ENCODE measurements around the gene CD300A.
"Not testable (repeated sequence)": the region's sequence is repeated elsewhere in the genome, so short reads cannot be mapped to it uniquely, and the experiment has no call there.

The CD300A gene

DNA sequence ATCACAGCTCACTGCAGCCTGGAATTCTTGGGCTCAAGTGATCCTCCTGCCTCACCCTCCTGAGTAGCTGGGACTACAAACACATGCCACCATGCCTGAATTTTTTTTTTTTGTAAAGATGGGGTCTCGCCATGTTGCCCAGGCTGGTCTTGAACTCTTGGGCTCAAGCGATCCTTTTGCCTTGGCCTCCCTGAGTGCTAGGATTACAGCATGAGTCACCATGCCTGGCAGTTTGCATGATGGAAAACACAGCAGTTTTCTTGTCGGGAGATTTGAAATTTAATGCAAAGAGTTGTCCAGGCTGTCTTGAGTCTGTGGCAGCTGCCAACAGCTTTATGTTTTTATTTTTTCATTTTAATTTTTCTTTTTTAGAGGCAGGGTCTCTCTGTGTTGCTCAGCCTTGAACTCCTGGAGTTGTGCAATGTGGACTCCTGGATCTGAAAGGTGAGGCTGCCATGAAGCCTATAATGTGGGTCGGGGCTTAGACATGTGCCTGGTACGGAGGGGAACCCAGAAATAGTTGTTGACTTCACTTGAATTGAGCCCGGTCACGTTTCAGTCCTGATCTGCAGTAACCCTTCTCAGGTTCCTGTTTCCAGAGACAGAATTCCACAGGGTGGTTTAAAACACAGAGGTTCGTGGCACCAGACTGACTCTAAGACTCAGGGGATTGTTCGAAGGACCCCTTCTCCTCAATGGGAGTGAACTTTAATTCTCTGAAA, 18.7 kb downstream of the CD300A start:
- FAIRE-seq, result no peak

GRCh38 chr17:74485841-74486240, 19.4 kb downstream of the CD300A start:
- no peak for FAIRE-seq

GRCh38 chr17:74488276-74488675, 21.8 kb downstream of the CD300A start:
- FAIRE-seq, result not testable (repeated sequence)

DNA sequence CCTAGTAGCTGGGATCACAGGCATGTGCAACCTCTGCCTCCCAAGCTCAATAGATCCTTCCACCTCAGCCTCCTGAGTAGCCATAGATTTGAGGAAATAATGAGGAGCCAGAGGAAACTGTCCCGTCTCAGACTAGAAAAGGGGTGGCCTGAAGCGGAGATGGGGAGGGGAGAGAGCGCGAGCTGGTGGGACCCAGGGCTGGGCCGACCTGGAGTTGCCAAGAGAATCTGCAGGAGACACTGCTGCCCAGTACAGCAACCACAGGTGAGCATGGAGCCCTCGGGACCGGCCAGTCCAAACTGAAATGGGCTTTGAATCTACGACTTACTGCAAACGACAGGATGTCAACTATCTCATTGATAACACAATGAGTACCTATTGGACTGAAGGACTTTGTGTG, 24.3 kb downstream of the CD300A start:
- FAIRE-seq, result no peak

DNA sequence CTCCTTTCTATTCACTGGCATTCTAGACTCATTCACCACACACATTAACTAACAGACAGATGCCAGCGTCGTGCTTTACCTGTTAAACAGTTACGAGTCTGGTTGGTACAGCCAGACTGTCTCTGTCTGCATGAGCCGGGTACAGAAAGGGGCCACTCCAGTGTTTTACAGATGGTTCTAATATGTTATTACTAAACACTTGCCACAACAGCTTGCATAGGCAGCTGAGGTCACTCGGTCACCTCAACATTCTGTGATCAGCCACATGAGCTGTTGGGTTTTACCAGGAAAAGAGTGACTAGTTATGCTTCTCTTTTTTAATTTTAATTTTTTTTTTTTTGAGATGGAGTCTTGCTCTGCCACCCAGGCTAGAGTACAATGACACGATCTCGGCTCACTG, 25.2 kb downstream of the CD300A start:
- no peak for FAIRE-seq

GRCh38 chr17:74493331-74493833, 26.9 kb downstream of the CD300A start:
- peak; percentile 89 for FAIRE-seq

DNA sequence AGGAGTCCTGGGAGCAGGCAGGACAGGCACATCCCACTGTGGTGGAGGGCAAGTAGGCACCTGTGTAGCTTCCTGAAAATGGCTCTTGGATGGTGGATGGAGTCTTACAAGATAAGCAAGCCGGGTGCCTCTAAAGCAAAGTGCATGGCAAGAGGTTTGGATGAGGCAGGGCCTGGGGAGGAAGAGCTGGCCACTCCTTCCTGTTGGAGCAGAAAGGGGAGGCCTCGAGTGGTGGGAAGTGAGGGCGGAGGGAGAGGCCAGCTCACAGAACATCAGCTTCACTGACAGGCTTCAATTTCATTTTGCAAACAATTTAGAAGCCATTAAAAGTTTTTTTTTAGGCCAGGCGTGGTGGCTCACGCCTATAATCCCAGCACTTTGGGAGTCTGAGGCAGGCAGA, 31.0 kb downstream of the CD300A start:
- no peak for FAIRE-seq

GRCh38 chr17:74499992-74500391, 33.6 kb downstream of the CD300A start:
- FAIRE-seq, result no peak

DNA sequence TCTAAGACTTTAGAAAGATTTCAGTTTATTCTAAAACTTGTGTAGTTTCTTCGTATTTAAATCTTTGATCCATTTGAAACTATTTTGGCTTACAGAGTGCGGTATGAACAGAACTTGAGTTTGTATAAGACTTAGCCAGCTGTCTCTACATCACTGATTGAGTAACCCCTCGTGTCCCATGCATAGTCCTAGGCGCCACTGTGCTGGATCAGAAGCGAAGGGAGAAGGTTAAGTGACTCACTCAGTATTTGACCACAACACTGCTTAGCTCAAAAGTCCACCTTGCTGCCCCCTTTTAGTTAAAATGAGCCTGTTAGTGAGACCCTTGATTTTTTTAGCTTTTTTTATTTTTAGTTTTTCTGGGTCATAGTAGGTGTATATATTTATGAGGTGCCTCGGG, 36.4 kb downstream of the CD300A start:
- no peak for FAIRE-seq

DNA sequence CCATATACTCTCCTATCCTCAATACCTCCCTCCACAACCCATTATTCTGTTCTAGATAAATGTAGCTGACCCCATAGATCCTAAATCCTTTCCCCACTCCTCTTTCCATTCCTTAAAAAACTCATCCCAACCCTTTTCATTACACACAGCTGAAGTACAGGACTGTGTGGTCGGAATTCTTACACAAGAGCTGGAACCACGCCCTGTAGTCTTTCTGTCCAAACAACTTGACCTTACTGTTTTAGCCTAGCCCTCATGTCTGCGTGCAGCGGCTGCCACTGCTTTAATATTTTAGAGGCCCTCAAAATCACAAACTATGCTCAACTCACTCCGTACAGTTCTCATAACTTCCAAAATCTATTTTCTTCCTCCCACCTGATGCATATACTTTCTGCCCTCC, 37.5 kb downstream of the CD300A start:
- FAIRE-seq, result not testable (repeated sequence)

DNA sequence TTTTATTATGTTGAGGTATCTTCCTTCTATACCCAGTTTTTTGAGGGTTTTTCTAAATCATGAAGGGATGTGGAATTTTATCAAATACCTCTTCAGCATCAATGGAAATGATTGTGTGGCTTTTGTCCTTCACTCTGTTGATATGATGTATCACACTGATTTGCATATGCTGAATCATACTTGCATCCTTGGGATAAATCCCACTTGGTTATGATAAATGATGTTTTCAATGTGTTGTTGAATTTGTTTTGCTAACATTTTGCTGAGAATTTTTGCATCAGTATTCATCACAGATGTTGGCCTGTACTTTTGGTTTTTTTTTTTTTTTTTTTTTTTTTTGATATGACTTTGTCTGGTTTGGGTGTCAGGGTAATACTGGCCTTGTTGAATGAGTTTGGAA, 41.7 kb downstream of the CD300A start:
- FAIRE-seq, result no peak

GRCh38 chr17:74512036-74512435, 45.6 kb downstream of the CD300A start:
- FAIRE-seq, result no peak

DNA sequence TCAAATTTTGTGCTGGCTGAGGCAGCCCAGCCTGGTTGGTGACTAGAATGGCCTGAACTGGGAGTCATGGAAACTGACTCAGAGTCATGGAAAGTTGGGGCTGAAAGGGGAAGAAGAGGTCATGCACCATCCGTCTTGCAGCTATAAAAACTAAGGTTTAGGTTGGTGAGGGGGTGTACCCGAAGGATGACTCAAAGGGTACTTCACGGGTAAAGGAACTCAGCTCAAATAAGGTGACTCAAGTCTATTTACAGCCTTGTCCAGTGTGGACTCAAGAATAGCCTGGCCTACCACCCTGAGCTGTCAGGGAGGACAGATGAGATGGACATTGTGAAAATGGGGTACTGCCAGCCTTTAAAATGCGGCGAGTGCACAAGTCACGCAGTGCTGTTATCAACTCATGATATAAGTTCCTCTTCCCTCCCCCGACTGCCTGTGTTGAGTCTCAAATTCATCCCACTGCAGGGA, 46.2 kb downstream of the CD300A start:
- no peak for FAIRE-seq

DNA sequence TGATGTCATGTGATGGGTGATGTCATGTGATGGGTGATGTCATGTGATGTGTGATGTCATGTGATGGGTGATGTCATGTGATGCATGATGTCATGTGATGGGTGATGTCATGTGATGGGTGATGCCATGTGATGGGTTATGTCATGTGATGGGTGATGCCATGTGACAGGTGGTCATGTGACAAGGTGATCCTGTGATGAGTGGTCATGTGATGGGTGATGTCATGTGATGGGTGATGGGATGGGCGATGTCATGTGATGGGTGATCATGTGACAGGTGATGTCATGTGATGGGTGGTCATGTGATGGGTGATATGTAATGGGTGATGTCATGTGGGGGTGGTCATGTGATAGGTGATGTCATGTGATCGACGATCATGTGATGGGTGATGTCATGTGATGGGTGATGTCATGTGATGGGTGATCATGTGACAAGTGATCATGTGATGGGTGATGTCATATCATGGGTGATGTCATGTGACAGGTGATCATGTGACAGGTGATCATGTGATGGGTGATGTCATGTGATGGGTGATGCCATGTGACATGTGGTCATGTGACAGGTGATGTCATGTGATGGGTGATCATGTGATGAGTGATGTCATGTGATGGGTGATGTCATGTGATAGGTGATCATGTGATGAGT, 47.7 kb downstream of the CD300A start:
- FAIRE-seq, result no peak

DNA sequence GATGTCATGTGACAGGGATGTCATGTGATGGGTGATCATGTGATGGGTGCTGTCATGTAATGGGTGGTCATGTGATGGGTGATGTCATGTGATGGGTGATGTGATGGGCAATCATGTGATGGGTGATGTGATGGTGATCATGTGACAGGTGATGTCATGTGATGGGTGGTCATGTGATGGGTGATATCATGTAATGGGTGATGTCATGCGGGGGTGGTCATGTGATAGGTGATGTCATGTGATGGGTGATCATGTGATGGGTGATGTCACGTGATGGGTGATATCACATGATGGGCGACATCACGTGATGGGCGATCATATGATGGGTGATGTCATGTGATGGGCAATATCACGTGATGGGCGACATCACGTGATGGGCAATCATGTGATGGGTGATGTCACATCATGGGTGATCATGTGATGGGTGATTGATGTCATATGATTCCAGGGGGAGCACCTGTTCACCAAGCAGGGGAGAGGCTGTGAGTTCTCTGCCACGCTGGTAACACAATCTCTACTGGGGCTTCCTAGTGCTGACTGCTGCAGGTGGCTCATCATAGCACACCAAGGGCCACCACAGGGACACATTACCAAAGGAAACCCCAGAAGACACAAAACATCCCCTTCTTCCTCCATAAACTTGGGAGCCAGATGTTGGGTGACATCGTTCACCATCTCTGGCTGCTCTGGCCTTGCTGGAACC, 48.3 kb downstream of the CD300A start:
- no peak for FAIRE-seq

DNA sequence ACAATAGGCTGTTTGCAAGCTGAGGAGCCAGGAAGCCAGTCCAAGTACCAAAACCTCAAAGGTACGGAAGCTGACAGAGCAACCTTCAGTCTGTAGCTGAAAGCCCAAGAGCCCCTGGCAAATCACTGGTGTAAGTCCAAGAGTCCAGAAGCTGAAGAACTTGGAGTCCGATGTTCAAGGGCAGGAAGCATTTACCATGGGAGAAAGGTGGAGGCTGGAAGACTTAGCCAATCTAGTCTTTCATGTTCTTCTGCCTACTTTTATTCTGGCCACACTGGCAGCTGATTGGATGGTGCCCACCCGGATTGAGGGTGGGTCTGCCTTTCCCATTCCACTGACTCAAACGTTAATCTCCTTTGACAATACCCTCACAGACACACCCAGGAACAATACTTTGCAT, 49.5 kb downstream of the CD300A start:
- FAIRE-seq, result no peak

DNA sequence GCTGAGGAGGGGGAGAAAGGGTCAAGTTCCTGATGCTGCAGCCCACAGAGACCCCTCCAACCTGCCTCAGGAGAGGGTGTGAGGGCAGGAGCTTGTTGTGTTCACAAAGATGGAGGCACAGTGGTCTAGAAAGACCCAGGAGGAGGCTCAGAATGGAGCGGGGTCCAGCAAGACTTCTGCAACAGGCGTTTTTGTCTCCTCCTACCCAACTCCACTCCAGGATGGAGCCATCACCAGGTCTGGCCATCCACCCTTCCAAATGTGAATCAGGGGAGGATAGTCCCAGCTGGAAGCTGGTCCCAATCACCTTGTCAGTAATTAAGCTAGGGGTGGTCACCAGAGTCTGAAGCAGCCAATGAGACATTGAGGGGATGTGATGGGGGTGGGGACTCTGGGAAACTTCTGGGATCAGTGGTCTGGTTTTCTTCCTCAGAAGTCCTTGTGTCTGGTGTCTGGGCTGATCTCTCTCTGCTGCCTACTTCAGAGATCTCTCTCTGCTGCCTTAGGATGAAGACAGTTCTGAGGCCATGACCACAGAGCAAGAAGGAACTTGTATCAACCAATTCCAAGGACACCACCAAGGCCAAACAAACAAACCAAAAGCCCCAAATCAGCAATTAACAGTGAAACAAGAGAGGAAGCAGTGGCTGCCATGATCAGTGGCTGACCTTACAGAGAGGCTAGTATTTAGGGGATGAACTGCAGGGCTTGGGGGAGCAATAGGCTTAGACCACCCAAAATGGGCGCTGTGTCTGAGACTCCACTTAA, 50.3 kb downstream of the CD300A start:
- FAIRE-seq, result no peak

DNA sequence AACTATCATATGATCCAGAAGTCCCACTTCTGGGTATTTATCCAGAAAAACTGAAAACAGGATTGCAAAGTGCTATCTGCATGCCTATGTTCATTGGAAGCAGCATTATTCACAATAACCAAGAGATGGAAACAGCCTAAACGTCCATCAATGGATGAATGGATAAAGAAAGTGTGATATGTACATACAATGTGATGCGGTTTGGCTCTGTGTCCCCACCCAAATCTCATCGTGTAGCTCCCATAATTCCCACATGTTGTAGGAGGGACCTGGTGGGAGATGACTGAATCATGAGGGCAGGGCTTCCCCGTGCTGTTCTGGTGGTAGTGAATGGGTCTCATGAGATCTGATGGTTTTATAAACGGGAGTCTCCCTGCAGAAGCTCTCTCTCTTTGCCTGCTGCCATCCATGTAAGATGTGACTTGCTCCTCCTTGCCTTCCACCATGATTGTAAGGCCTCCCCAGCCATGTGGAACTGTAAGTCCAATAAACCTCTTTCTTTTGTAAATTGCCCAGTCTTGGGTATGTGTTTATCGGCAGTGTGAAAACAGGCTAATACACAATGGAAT, 52.1 kb downstream of the CD300A start:
- not testable (repeated sequence) for FAIRE-seq

GRCh38 chr17:74520016-74520434, 53.6 kb downstream of the CD300A start:
- FAIRE-seq, result no peak

DNA sequence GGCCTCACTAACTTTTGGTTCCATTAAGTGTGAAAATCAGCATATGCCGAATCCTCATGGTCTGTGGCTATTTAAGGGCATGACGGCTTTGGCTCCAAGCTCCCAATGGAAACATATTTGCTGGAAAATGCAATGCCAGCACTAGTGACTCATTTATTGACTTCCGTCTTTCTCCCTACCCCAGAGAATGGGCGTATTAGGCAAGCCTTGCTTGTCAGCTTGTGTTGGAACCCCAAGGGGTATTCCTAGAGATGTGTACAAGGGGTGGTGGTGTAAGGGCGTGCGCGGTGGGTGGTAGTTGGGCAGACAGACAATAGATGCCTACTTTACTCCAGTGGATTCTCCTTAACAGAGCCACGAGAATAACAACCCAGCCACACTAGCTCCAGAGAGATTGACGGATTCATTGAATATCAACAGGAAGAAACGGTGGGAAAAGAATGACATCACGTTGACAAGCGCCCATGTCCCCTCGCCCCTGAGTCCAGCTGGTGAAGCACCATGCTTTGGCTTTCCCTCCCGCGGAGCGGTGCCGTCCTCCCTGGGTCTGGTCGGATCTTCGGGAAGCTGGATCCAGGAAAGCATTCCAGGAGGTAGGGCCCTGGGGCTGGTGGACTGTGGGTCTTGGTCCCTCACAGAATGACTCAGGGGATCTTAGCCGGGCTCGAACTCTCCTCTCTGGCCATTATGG, 54.5 kb downstream of the CD300A start:
- FAIRE-seq, result no peak

- no peak for FAIRE-seq
Measured at GRCh38 chr17:74521701-74522201, 55.3 kb downstream of the CD300A start.

All from endometrium (tissue), 2 donors.